ENCODE measurements around the gene FNDC3B. TPM values are rescaled to one million over a fixed set of nuclear protein-coding genes. Genes with fewer than 3 reads are reported as not detected.

The FNDC3B gene
- total and polyA plus RNA-seq, 9 of the 15 experiments (the other 6 are each of a cell fraction or from before 2014, with no cell fraction given), result 7.0 to 35.8 (median 16.2) TPM

DNA sequence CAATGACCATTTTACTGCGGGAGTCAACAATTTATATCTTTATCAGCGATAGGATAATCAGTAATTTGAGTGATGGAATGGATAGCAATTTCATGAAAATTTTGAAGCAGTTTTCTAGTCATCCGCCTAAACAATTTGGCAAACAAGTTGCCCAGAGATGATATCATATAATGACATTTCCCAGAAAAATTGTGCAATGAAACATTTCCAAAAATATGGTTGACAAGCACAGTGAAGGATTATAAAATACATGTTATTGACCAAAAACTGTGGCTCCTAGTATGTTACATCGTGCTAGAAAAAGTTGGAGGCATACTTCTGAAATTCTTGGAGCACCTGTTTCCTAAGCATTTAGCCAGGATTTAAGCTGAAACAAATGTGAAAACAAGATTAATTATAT lies 263.8 kb downstream of the FNDC3B start:
- Histone ChIP-seq H3K4me2 (ENCODE audit: insufficient read depth, low read length) (no peak overlapping the region), H3K79me2 (ENCODE audit: control insufficient read depth, insufficient read depth, low read length) (no peaks in the 10 kb centered on the region), H3K27ac (ENCODE audit: extremely low read depth, low read depth, low read length) (no peak overlapping the region), H4K20me1 (replicated peaks; ENCODE audit: control insufficient read depth, insufficient read depth, low read length) (no peaks in the 10 kb centered on the region), H3K9me1 (ENCODE audit: control insufficient read depth, insufficient read depth, low read length) (no peaks in the 10 kb centered on the region), H2AFZ (ENCODE audit: low read depth, low read length) (no peak overlapping the region), H3K9me3 (replicated peaks; ENCODE audit: control insufficient read depth, insufficient read depth, low read depth, low read length) (no peaks in the 10 kb centered on the region), H3K4me3 (no peak overlapping the region), H3K27me3 (ENCODE audit: control insufficient read depth in 2 of 2, insufficient read depth in 2 of 2, low read length in 2 of 2) (no peaks in the 10 kb centered on the region), H3K9ac (ENCODE audit: insufficient read depth in 1 of 2, low read depth in 2 of 2, low read length in 2 of 2) (no peak overlapping the region), H3K4me1 (replicated peaks in 1 of 2; ENCODE audit: control insufficient read depth in 2 of 2, insufficient read depth in 2 of 2, low read length in 2 of 2) (peaks cover 5 to 20% of the 10 kb centered on the region in 2 experiments; a peak in 4 of 5 replicates), H3K36me3 (ENCODE audit: control insufficient read depth, insufficient read depth, low read length) (peaks cover 61% of the 10 kb centered on the region; the same call in 2 of the 3 replicates)
- BruUV-seq (replicated peaks), result no TSS peak
- TF ChIP-seq CEBPG (CRISPR knock-in tag; IDR thresholded peaks at IDR 0.05) (no peak), CEBPG (tag; conservative IDR thresholded peaks at IDR 0.05 in 1 of 2, IDR thresholded peaks at IDR 0.05 in 1 of 2) (peak in 1 of 2 experiments; percentile 46; a peak in 1 of 4 replicates), CCAR2 (IDR thresholded peaks at IDR 0.05; ENCODE audit: low read depth, low read length) (no peak), KLF16 (IDR thresholded peaks at IDR 0.05) (no peak)
- TF ChIP-seq, protein P1, sequence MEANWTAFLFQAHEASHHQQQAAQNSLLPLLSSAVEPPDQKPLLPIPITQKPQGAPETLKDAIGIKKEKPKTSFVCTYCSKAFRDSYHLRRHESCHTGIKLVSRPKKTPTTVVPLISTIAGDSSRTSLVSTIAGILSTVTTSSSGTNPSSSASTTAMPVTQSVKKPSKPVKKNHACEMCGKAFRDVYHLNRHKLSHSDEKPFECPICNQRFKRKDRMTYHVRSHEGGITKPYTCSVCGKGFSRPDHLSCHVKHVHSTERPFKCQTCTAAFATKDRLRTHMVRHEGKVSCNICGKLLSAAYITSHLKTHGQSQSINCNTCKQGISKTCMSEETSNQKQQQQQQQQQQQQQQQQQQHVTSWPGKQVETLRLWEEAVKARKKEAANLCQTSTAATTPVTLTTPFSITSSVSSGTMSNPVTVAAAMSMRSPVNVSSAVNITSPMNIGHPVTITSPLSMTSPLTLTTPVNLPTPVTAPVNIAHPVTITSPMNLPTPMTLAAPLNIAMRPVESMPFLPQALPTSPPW (CRISPR knock-in tag; IDR thresholded peaks at IDR 0.05), result no peak
- CTCF ChIA-PET (ENCODE audit: low intra/inter-chr PET ratio), result no interaction called here
- POLR2A ChIA-PET, result no interaction called here
- ATAC-seq, result no peak
- intact Hi-C loops (cut with micrococcal nuclease), result no loop called here
- no peak for DNase-seq (ENCODE audit: extremely low read depth in 1 of 4, low spot score in 3 of 4)
- in situ Hi-C loops (cut with MboI), result no loop called here
- FAIRE-seq, result no peak
- 95% methylated on average over 4 of the region's 4 CpGs for WGBS (ENCODE audit: insufficient coverage, low coverage, missing lambda C conversion rate)
